ENCODE results near the gene SNAI1. TPM values are rescaled to one million over a fixed set of nuclear protein-coding genes. Genes with fewer than 3 reads are reported as not detected.

The SNAI1 gene
- total RNA-seq, 1 donor from 2014 or later, result 0.69 TPM

- intact Hi-C loops (cut with micrococcal nuclease), result no loop called here
Observed at GRCh38 chr20:50014570-50015562, 32.1 kb downstream of the SNAI1 start.

DNA sequence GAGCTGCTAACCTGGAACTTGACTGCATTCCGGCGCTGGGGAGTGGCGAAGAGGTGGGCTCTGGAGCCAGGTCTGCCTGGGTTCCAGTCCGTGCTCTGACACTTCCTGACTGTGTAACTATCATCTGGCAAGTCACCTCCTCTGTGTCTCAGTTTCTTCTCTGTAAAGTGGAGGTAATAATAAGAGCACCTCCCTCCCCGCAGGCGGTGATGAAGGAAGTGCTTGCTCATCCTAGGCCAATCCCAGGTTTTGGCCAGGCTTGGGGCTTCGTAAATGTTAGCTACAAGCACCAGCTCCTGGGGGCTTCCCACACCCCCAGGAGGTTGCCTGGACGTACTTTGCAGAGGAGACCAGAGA, 32.8 kb downstream of the SNAI1 start:
- no peaks in the 10 kb centered on the region for H3K27me3 ChIP-seq (ENCODE audit: low read depth)
- no peaks in the 10 kb centered on the region for H3K9me3 ChIP-seq (replicated peaks)
- H3K36me3 ChIP-seq, result no peaks in the 10 kb centered on the region
- peaks cover 22% of the 10 kb centered on the region for H3K4me1 ChIP-seq
- intact Hi-C loops (cut with micrococcal nuclease), result no loop called here
- no peak for TF ChIP-seq CTCF (IDR thresholded peaks at IDR 0.05; ENCODE audit: borderline replicate concordance)
- H3K27ac ChIP-seq (replicated peaks), result no peak overlapping the region
- DNase-seq, result no peak
- no peak overlapping the region for H3K4me3 ChIP-seq

More at GRCh38 chr20:50014570-50015562, 32.1 kb downstream of the SNAI1 start:
- Histone ChIP-seq H3K9me3 (replicated peaks) (no peaks in the 10 kb centered on the region), H3K4me1 (peaks cover 18% of the 10 kb centered on the region), H3K27ac (replicated peaks) (no peak overlapping the region), H3K36me3 (no peaks in the 10 kb centered on the region), H3K4me3 (no peak overlapping the region), H3K27me3 (ENCODE audit: low read depth) (peaks cover 4% of the 10 kb centered on the region)
- no peak for DNase-seq
- no peak for TF ChIP-seq CTCF (IDR thresholded peaks at IDR 0.05; ENCODE audit: borderline replicate concordance)

DNA sequence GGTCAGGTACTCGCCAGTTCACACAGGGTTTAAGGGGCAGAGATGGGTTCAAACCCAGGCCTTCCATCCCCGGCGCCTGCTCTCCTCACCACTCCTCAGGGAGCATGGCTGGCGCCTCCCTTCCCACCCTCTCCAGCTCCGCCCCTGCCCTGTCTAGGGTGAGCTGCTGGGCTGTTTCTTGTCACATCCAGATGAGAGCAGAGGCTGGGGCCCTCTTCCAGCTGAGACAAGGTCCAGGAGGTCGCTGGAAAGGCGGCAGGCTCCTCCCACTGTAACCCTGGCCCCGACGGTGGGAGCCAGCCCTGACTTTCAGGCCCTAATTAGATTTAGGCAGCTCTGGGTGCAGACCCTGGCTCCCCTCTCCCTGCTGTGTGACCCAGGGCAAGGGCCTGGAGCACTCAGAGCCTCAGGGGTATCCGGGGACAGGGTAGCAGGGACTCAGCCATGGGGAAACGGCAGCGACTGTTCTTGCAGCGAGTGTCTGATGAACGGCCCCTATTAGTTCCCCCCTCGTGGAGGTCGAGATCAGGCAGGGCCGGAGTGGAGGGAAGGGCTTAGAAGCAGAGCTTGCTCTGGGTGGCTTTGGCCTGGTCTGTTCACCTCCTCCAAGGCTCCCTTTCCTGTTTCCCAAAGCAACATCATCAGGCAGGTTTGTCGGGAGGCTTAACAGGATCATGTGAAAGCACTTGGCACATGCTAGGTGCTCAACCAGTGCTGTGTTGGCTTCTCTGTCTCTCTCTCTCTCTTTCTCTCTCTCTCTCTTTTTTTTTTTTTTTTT, 33.4 kb downstream of the SNAI1 start:
- H3K36me3 ChIP-seq, result no peaks in the 10 kb centered on the region
- peak; percentile 19 for DNase-seq
- no peak overlapping the region for H3K4me3 ChIP-seq
- peaks cover 22% of the 10 kb centered on the region for H3K4me1 ChIP-seq
- H3K9me3 ChIP-seq (replicated peaks), result no peaks in the 10 kb centered on the region
- intact Hi-C loops (cut with micrococcal nuclease), result no loop called here
- no peak overlapping the region for H3K27ac ChIP-seq (replicated peaks)
- no peak for TF ChIP-seq CTCF (IDR thresholded peaks at IDR 0.05; ENCODE audit: borderline replicate concordance)
- no peaks in the 10 kb centered on the region for H3K27me3 ChIP-seq (ENCODE audit: low read depth)

- Histone ChIP-seq H3K9me3 (replicated peaks) (no peaks in the 10 kb centered on the region), H3K27ac (replicated peaks) (no peak overlapping the region), H3K36me3 (no peaks in the 10 kb centered on the region), H3K4me1 (peaks cover 22% of the 10 kb centered on the region), H3K27me3 (ENCODE audit: low read depth) (no peaks in the 10 kb centered on the region), H3K4me3 (no peak overlapping the region)
- intact Hi-C loops (cut with micrococcal nuclease), result no loop called here
- no peak for TF ChIP-seq CTCF (IDR thresholded peaks at IDR 0.05; ENCODE audit: borderline replicate concordance)
- DNase-seq, result no peak
Observed at GRCh38 chr20:50017160-50017559, 34.4 kb downstream of the SNAI1 start.

- no peak overlapping the region for H3K4me3 ChIP-seq
- no peaks in the 10 kb centered on the region for H3K36me3 ChIP-seq
- TF ChIP-seq CTCF (IDR thresholded peaks at IDR 0.05; ENCODE audit: borderline replicate concordance), result no peak
- no peak for DNase-seq
- no peaks in the 10 kb centered on the region for H3K27me3 ChIP-seq (ENCODE audit: low read depth)
- H3K4me1 ChIP-seq, result peaks cover 20% of the 10 kb centered on the region
- peak overlapping the region; percentile 16 for H3K27ac ChIP-seq (replicated peaks)
- no peaks in the 10 kb centered on the region for H3K9me3 ChIP-seq (replicated peaks)
- intact Hi-C loops (cut with micrococcal nuclease), result no loop called here
Observed at GRCh38 chr20:50017576-50018248, 34.9 kb downstream of the SNAI1 start.
